NCI-H1436 treated with DMSO at 0.1 percent for 48 hours (cell line): ENCODE measurements around the gene NFASC.

Experiments
- DNase-seq: peaks from one replicate; lab custom pipeline; 2025; lab: John Stamatoyannopoulos, UW

The NFASC gene

GRCh38 chr1:204859861-204860267 lies 10.8 kb upstream of the NFASC start:
- no peak for DNase-seq

GRCh38 chr1:204863024-204863423 lies 7.6 kb upstream of the NFASC start:
- no peak for DNase-seq

- DNase-seq = no peak
Measured at GRCh38 chr1:204863730-204864129, 6.9 kb upstream of the NFASC start.

GRCh38 chr1:204866051-204866596 lies 4.5 kb upstream of the NFASC start:
- no peak for DNase-seq

- DNase-seq = no peak
Measured at GRCh38 chr1:204867203-204867602, 3.5 kb upstream of the NFASC start.

GRCh38 chr1:204867666-204868339 lies 2.9 kb upstream of the NFASC start:
- DNase-seq = no peak

GRCh38 chr1:204868340-204868700 lies 2.3 kb upstream of the NFASC start:
- DNase-seq = no peak

- no peak for DNase-seq
Measured at GRCh38 chr1:204869097-204869496, 1.6 kb upstream of the NFASC start.

GRCh38 chr1:204871405-204872037 lies 859 bp downstream of the NFASC start:
- DNase-seq = no peak

- DNase-seq = no peak
Measured at GRCh38 chr1:204872262-204872881, 1.7 kb downstream of the NFASC start.

- DNase-seq = no peak
Measured at GRCh38 chr1:204873176-204873575, 2.5 kb downstream of the NFASC start.

- no peak for DNase-seq
Measured at GRCh38 chr1:204873714-204874113, 3.1 kb downstream of the NFASC start.

- no peak for DNase-seq
Measured at GRCh38 chr1:204874274-204874673, 3.6 kb downstream of the NFASC start.

- no peak for DNase-seq
Measured at GRCh38 chr1:204875255-204875654, 4.6 kb downstream of the NFASC start.

- no peak for DNase-seq
Measured at GRCh38 chr1:204878621-204879234, 8.1 kb downstream of the NFASC start.

- DNase-seq = no peak
Measured at GRCh38 chr1:204879351-204879750, 8.7 kb downstream of the NFASC start.

- DNase-seq = no peak
Measured at GRCh38 chr1:204880906-204881305, 10.2 kb downstream of the NFASC start.

- DNase-seq = no peak
Measured at GRCh38 chr1:204882479-204882878, 11.8 kb downstream of the NFASC start.

- DNase-seq = no peak
Measured at GRCh38 chr1:204883405-204883804, 12.7 kb downstream of the NFASC start.

GRCh38 chr1:204885288-204885711 lies 14.6 kb downstream of the NFASC start:
- DNase-seq = no peak

GRCh38 chr1:204885790-204886189 lies 15.1 kb downstream of the NFASC start:
- no peak for DNase-seq

GRCh38 chr1:204887846-204888245 lies 17.2 kb downstream of the NFASC start:
- peak; percentile 99 for DNase-seq

GRCh38 chr1:204888294-204888693 lies 17.6 kb downstream of the NFASC start:
- DNase-seq = no peak
